HepG2 (cell line): Measurements from ENCODE around the gene THRAP3. TPM values are rescaled to one million over a fixed set of nuclear protein-coding genes. Genes with fewer than 3 reads are reported as not detected.

Experiments
- ATF7 ChIP-seq, 2 experiments: fragments of 450-650 bp in 1 of 2; sonication (generic) in 1 of 2; formaldehyde crosslinking in 1 of 2; IDR thresholded peaks; 2 replicates each; pipeline versions ENCODE4 v1.4.0 to v1.6.1; 2016 to 2020; ENCODE audit warnings: antibody characterized with exemption in 1 of 2, mild to moderate bottlenecking in 1 of 2, missing genetic modification reagents in 1 of 2
- CENPBD1 ChIP-seq: sonication (generic); formaldehyde crosslinking; IDR thresholded peaks from 2 replicates; pipeline ENCODE4 v1.8.0; 2022; ENCODE audit warnings: missing genetic modification reagents, low read depth, mild to moderate bottlenecking, borderline replicate concordance
- DDIT3 ChIP-seq: sonication (generic); formaldehyde crosslinking; IDR thresholded peaks from 2 replicates; pipeline ENCODE4 v1.4.0; 2020; ENCODE audit warnings: mild to moderate bottlenecking, missing genetic modification reagents
- GRHL1 ChIP-seq: sonication (generic); formaldehyde crosslinking; conservative IDR thresholded peaks from 2 replicates; pipeline ENCODE4 v1.8.0; 2022; ENCODE audit warnings: missing genetic modification reagents
- KLF9 ChIP-seq: IDR thresholded peaks from 2 replicates; pipeline ENCODE4 v1.6.1; 2016; ENCODE audit warnings: low read depth
- MAZ ChIP-seq, 2 experiments: sonication (generic) in 1 of 2; formaldehyde crosslinking in 1 of 2; IDR thresholded peaks; 2 replicates each; pipeline versions ENCODE4 v1.5.0 to v1.6.1; 2012 to 2020; ENCODE audit warnings: low read depth in 2 of 2, mild to moderate bottlenecking in 2 of 2, borderline replicate concordance in 1 of 2, improper control_type of control experiment in 1 of 2, low read length in 1 of 2, missing genetic modification reagents in 1 of 2, moderate library complexity in 1 of 2
- MLX ChIP-seq: IDR thresholded peaks from 2 replicates; pipeline ENCODE4 v1.6.1; 2016
- NFATC3 ChIP-seq: sonication (generic); formaldehyde crosslinking; IDR thresholded peaks from 2 replicates; pipeline ENCODE4 v1.5.1; 2020; ENCODE audit warnings: mild to moderate bottlenecking, missing genetic modification reagents
- NFYB ChIP-seq: sonication (generic); formaldehyde crosslinking; IDR thresholded peaks from 2 replicates; pipeline ENCODE4 v1.4.0; 2020; ENCODE audit warnings: missing genetic modification reagents
- NR2C2 ChIP-seq: sonication (generic); formaldehyde crosslinking; IDR thresholded peaks from 2 replicates; pipeline ENCODE4 v1.4.0; 2020; ENCODE audit warnings: missing genetic modification reagents, mild to moderate bottlenecking, moderate library complexity, borderline replicate concordance
- PAX8 ChIP-seq: sonication (generic); formaldehyde crosslinking; IDR thresholded peaks from 2 replicates; pipeline ENCODE4 v1.8.0; 2022; ENCODE audit warnings: mild to moderate bottlenecking, missing genetic modification reagents, borderline replicate concordance
- PBX3 ChIP-seq: sonication (generic); formaldehyde crosslinking; IDR thresholded peaks from 2 replicates; pipeline ENCODE4 v1.8.1; 2023; ENCODE audit warnings: missing genetic modification reagents, inconsistent platforms, borderline replicate concordance
- PTBP1 ChIP-seq: fragments of 200-400 bp; formaldehyde crosslinking; IDR thresholded peaks from 2 replicates; pipeline ENCODE4 v1.6.1; 2018; ENCODE audit warnings: low read length, low read depth; ENCODE audit not compliant: poor library complexity, severe bottlenecking
- SMYD3 ChIP-seq: sonication (generic); formaldehyde crosslinking; IDR thresholded peaks from 2 replicates; pipeline ENCODE4 v1.8.1; 2023; ENCODE audit warnings: mild to moderate bottlenecking, missing genetic modification reagents
- SP140L ChIP-seq: sonication (generic); formaldehyde crosslinking; IDR thresholded peaks from 2 replicates; pipeline ENCODE4 v1.4.0; 2020; ENCODE audit warnings: missing genetic modification reagents, borderline replicate concordance
- TAF1 ChIP-seq: sonication (generic); formaldehyde crosslinking; IDR thresholded peaks from 2 replicates; pipeline ENCODE4 v1.4.0; 2020; ENCODE audit warnings: missing genetic modification reagents
- TBP ChIP-seq: sonication (generic); formaldehyde crosslinking; IDR thresholded peaks from 2 replicates; pipeline ENCODE4 v1.5.0; 2020; ENCODE audit warnings: missing genetic modification reagents
- THAP8 ChIP-seq: sonication (generic); formaldehyde crosslinking; IDR thresholded peaks from 2 replicates; pipeline ENCODE4 v1.5.1; 2020; ENCODE audit warnings: missing genetic modification reagents, mild to moderate bottlenecking, borderline replicate concordance
- THYN1 ChIP-seq: sonication (generic); formaldehyde crosslinking; IDR thresholded peaks from 2 replicates; pipeline ENCODE4 v1.8.1; 2023; ENCODE audit warnings: low read depth, mild to moderate bottlenecking, moderate library complexity, missing genetic modification reagents, borderline replicate concordance
- ZNF121 ChIP-seq: sonication (generic); formaldehyde crosslinking; IDR thresholded peaks from 2 replicates; pipeline ENCODE4 v1.5.0; 2020; ENCODE audit warnings: mild to moderate bottlenecking, missing genetic modification reagents
- ZNF329 ChIP-seq: sonication (generic); formaldehyde crosslinking; IDR thresholded peaks from 2 replicates; pipeline ENCODE4 v1.9.0; 2021; ENCODE audit warnings: low read depth, mild to moderate bottlenecking, missing genetic modification reagents
- ZNF777 ChIP-seq: sonication (generic); formaldehyde crosslinking; IDR thresholded peaks from 2 replicates; pipeline ENCODE4 v1.4.0; 2020; ENCODE audit warnings: missing genetic modification reagents
- ZNF878 ChIP-seq: sonication (generic); formaldehyde crosslinking; IDR thresholded peaks from 2 replicates; pipeline ENCODE4 v1.8.1; 2023; ENCODE audit warnings: mild to moderate bottlenecking, missing genetic modification reagents, moderate library complexity
- ZSCAN12 ChIP-seq: sonication (generic); formaldehyde crosslinking; IDR thresholded peaks from 2 replicates; pipeline ENCODE4 v1.9.0; 2021; ENCODE audit warnings: mild to moderate bottlenecking, missing genetic modification reagents
- polyA plus RNA-seq, 8 experiments: library from polyadenylated mRNA; depleted of rRNA in 3 of 8; stranded (reverse) in 7 of 8; unstranded in 1 of 8; fragments of >200 nt; fragmentation: Illumina TruSeq in 4 of 8; extraction: Trizol in 4 of 8; gene quantifications; 2 replicates each; pipeline versions ENCODE4 v1.2.1 to v1.2.3, GENCODE V29; 2011 to 2016; ENCODE audit warnings: low read depth in 4 of 8, missing spikeins in 1 of 8, mixed read lengths in 1 of 8; ENCODE audit not compliant: insufficient read depth in 1 of 8
- total RNA-seq, 5 experiments: library from RNA; depleted of rRNA; stranded (reverse); fragments of >200 nt; fragmentation: Illumina TruSeq; extraction: Trizol; gene quantifications; 2 replicates each; pipeline ENCODE4 v1.2.3, GENCODE V29; 2016; ENCODE audit warnings: low read depth in 1 of 5

Gene THRAP3
- total and polyA plus RNA-seq, 2 of the 13 experiments (the other 11 are each of a cell fraction or from before 2014, with no cell fraction given), result 45.0 to 92.6 TPM

GRCh38 chr1:36187800-36188593 lies 36.2 kb upstream of the THRAP3 start (continued):
- no peak for TF ChIP-seq NFYB
- no peak for TF ChIP-seq THAP8
- TF ChIP-seq ZSCAN12 (CRISPR knock-in tag), result no peak
- TF ChIP-seq TAF1, result no peak; the same call in 1 of the 2 replicates
- TF ChIP-seq ZNF329 (CRISPR knock-in tag), result no peak
- no peak for TF ChIP-seq ATF7 (IDR thresholded peaks at IDR 0.05)
- no peak for TF ChIP-seq ATF7 (CRISPR knock-in tag; IDR thresholded peaks at IDR 0.05)
- no peak for TF ChIP-seq NR2C2 (CRISPR knock-in tag)
- no peak for TF ChIP-seq ZNF878 (CRISPR knock-in tag)
- peak; percentile 34; the same call in 1 of the 2 replicates for TF ChIP-seq MLX (CRISPR knock-in tag)
- TF ChIP-seq PTBP1, result no peak
- TF ChIP-seq CENPBD1, result no peak
- peak; percentile 14; the same call in 1 of the 2 replicates for TF ChIP-seq MAZ (IDR thresholded peaks at IDR 0.05; ENCODE audit: borderline replicate concordance, low read depth, low read length)
- peak; percentile 56; the same call in 1 of the 2 replicates for TF ChIP-seq MAZ (CRISPR knock-in tag; IDR thresholded peaks at IDR 0.05; ENCODE audit: low read depth)
- TF ChIP-seq THYN1 (CRISPR knock-in tag), result no peak; the same call in 1 of the 2 replicates
- peak; percentile 91 for TF ChIP-seq ZNF121 (CRISPR knock-in tag)
- TF ChIP-seq PAX8 (CRISPR knock-in tag), result no peak
- TF ChIP-seq NFATC3 (CRISPR knock-in tag), result no peak
- no peak for TF ChIP-seq DDIT3 (CRISPR knock-in tag)
- TF ChIP-seq SP140L (CRISPR knock-in tag), result no peak
- no peak for TF ChIP-seq SMYD3 (CRISPR knock-in tag)
- no peak for TF ChIP-seq GRHL1 (CRISPR knock-in tag)
- TF ChIP-seq TBP, result no peak
- TF ChIP-seq KLF9 (CRISPR knock-in tag), result no peak
- TF ChIP-seq ZNF777, result no peak
- TF ChIP-seq PBX3 (CRISPR knock-in tag), result no peak
